Thyroid gland (tissue), 4 donors: ENCODE measurements around the gene RAB9B. TPM values are rescaled to one million over a fixed set of nuclear protein-coding genes. Genes with fewer than 3 reads are reported as not detected.

Experiments used
- DNase-seq, 2 donors: peaks; one replicate each; pipeline ENCODE4 v3.0.0-alpha.2; 2019
- H3K27ac ChIP-seq, 3 donors: fragments of 200-600 bp; sonication (generic); 1 replicate in 2 of 3; 2 replicates in 1 of 3; pipeline ENCODE4 v1.5.1; 2016 to 2019; ENCODE audit warnings: mild to moderate bottlenecking in 1 of 3, moderate library complexity in 1 of 3
- H3K27me3 ChIP-seq: fragments of 200-600 bp; sonication (generic); one replicate; pipeline ENCODE4 v1.5.1; 2019
- H3K36me3 ChIP-seq, 2 donors: fragments of 200-600 bp; sonication (generic); one replicate each; pipeline ENCODE4 v1.5.1; 2016 to 2019
- H3K4me1 ChIP-seq, 2 donors: fragments of 200-600 bp; sonication (generic); one replicate each; pipeline ENCODE4 v1.5.1; 2017 to 2019
- H3K4me3 ChIP-seq, 3 donors: fragments of 200-600 bp; sonication (generic); replicated peaks in 1 of 3; 1 replicate in 2 of 3; 2 replicates in 1 of 3; pipeline ENCODE4 v1.5.1; 2016; ENCODE audit warnings: mild to moderate bottlenecking in 1 of 3
- H3K9me3 ChIP-seq: fragments of 200-600 bp; sonication (generic); one replicate; pipeline ENCODE4 v1.5.1; 2017
- CTCF ChIP-seq, 6 experiments: fragments of 200-600 bp in 3 of 6; fragments of 450-650 bp in 3 of 6; sonication (generic) in 3 of 6; IDR thresholded peaks; one replicate each; pipeline ENCODE4 v1.5.1; 2016 to 2019; ENCODE audit warnings: antibody characterized with exemption in 6 of 6, mild to moderate bottlenecking in 2 of 6, inconsistent platforms in 1 of 6, moderate library complexity in 1 of 6
- POLR2A ChIP-seq, 2 donors: fragments of 450-650 bp; IDR thresholded peaks; one replicate each; pipeline ENCODE4 v1.6.1; 2017; ENCODE audit warnings: antibody characterized with exemption in 2 of 2, mild to moderate bottlenecking in 2 of 2, moderate library complexity in 1 of 2
- WGBS, 2 donors: methylation state at CpG; one replicate each; pipeline ENCODE4 v1.1.5; 2017; 5-methylcytosine and 5-hydroxymethylcytosine counted together
- intact Hi-C: fragments of 100-400 bp; cut with DNase I; formaldehyde crosslinking; loops from one replicate; pipeline ENCODE4 v1.15.1; 2023
- total RNA-seq, 4 donors: library from RNA; depleted of rRNA; stranded (reverse); fragments of >200 nt; gene quantifications; one replicate each; pipeline ENCODE4 v1.2.3, GENCODE V29; 2016

The RAB9B gene
- total RNA-seq, 4 donors from 2014 or later = 1.9 to 4.1 (median 2.9) TPM

- WGBS, 2 donors = 82 to 95% methylated on average over 2 of the region's 2 CpGs
- DNase-seq = no peak
- H3K27ac ChIP-seq = no peak overlapping the region
- no peaks in the 10 kb centered on the region for H3K9me3 ChIP-seq
- TF ChIP-seq CTCF (IDR thresholded peaks at IDR 0.05) (no peak), POLR2A (IDR thresholded peaks at IDR 0.05) (no peak)
- H3K4me1 ChIP-seq = no peaks in the 10 kb centered on the region
- no peaks in the 10 kb centered on the region for H3K36me3 ChIP-seq
- H3K4me3 ChIP-seq = no peak overlapping the region
- no peaks in the 10 kb centered on the region for H3K27me3 ChIP-seq
- intact Hi-C loops = no loop called here
These were observed 31.7 kb downstream of the RAB9B start for GRCh38 chrX:103800318-103800717.

GRCh38 chrX:103797691-103798090 lies 34.4 kb downstream of the RAB9B start:
- no peak for TF ChIP-seq CTCF (IDR thresholded peaks at IDR 0.05)
- no peak for TF ChIP-seq POLR2A (IDR thresholded peaks at IDR 0.05)
- intact Hi-C loops = no loop called here
- H3K4me3 ChIP-seq = no peak overlapping the region
- no peak for DNase-seq
- H3K4me1 ChIP-seq = no peaks in the 10 kb centered on the region
- H3K27me3 ChIP-seq = no peaks in the 10 kb centered on the region
- H3K9me3 ChIP-seq = no peaks in the 10 kb centered on the region
- H3K27ac ChIP-seq = no peak overlapping the region
- H3K36me3 ChIP-seq = no peaks in the 10 kb centered on the region
- WGBS, 2 donors = 84 to 91% methylated on average over 2 of the region's 2 CpGs

DNA sequence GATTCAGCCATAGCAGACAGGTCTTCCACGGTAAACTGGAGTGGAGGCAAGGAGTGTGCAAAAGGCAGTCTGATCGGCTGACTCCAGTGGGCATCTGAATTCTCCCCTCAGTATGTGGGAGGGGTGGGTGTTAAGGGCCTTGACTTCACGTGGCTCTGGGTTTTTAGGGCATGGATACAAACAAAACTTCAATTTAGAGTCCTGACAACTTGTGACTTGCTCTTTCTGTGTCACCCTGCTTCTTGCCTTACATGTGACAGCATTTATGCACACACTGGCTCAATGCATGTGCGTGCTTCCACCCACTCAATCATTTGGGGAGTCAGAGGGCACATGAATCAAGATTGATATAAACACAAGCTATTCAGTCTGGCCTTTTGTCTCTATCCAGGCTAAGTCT lies 37.9 kb downstream of the RAB9B start:
- DNase-seq = no peak
- Histone ChIP-seq H3K27ac (no peak overlapping the region), H3K4me3 (no peak overlapping the region), H3K9me3 (no peaks in the 10 kb centered on the region), H3K4me1 (no peaks in the 10 kb centered on the region), H3K27me3 (no peaks in the 10 kb centered on the region), H3K36me3 (no peaks in the 10 kb centered on the region)
- intact Hi-C loops = no loop called here
- TF ChIP-seq CTCF (IDR thresholded peaks at IDR 0.05) (no peak), POLR2A (IDR thresholded peaks at IDR 0.05) (no peak)
- 36 to 56% methylated on average over 3 to 4 of the region's 4 CpGs for WGBS, 2 donors

GRCh38 chrX:103793545-103793940 lies 38.5 kb downstream of the RAB9B start:
- no peaks in the 10 kb centered on the region for H3K36me3 ChIP-seq
- intact Hi-C loops = no loop called here
- H3K4me1 ChIP-seq = no peaks in the 10 kb centered on the region
- H3K27ac ChIP-seq = no peak overlapping the region
- DNase-seq = no peak
- no peaks in the 10 kb centered on the region for H3K9me3 ChIP-seq
- WGBS, 2 donors = 33 to 37% methylated on average over 2 of the region's 2 CpGs
- no peak overlapping the region for H3K4me3 ChIP-seq
- TF ChIP-seq CTCF (IDR thresholded peaks at IDR 0.05) = no peak
- TF ChIP-seq POLR2A (IDR thresholded peaks at IDR 0.05) = no peak
- no peaks in the 10 kb centered on the region for H3K27me3 ChIP-seq

GRCh38 chrX:103792916-103793544 lies 39.0 kb downstream of the RAB9B start:
- no peaks in the 10 kb centered on the region for H3K36me3 ChIP-seq
- H3K9me3 ChIP-seq = no peaks in the 10 kb centered on the region
- no peak overlapping the region for H3K27ac ChIP-seq
- no peak for DNase-seq
- intact Hi-C loops = no loop called here
- no peaks in the 10 kb centered on the region for H3K27me3 ChIP-seq
- no peaks in the 10 kb centered on the region for H3K4me1 ChIP-seq
- 85 to 86% methylated on average over 6 of the region's 6 CpGs for WGBS, 2 donors
- TF ChIP-seq POLR2A (IDR thresholded peaks at IDR 0.05) = no peak
- H3K4me3 ChIP-seq = no peak overlapping the region
